GM19463 (cell line): ENCODE measurements around the gene BLID.

Source experiments
- ATAC-seq: cut with Tn5 transposase; IDR thresholded peaks from one replicate; pipeline ENCODE4 v1.9.1; 2021; ENCODE audit warnings: mild to moderate bottlenecking, moderate library complexity; ENCODE audit not compliant: unreplicated experiment

BLID gene, protein sequence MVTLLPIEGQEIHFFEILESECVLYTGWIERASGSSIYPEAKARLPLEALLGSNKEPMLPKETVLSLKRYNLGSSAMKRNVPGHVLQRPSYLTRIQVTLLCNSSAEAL

DNA sequence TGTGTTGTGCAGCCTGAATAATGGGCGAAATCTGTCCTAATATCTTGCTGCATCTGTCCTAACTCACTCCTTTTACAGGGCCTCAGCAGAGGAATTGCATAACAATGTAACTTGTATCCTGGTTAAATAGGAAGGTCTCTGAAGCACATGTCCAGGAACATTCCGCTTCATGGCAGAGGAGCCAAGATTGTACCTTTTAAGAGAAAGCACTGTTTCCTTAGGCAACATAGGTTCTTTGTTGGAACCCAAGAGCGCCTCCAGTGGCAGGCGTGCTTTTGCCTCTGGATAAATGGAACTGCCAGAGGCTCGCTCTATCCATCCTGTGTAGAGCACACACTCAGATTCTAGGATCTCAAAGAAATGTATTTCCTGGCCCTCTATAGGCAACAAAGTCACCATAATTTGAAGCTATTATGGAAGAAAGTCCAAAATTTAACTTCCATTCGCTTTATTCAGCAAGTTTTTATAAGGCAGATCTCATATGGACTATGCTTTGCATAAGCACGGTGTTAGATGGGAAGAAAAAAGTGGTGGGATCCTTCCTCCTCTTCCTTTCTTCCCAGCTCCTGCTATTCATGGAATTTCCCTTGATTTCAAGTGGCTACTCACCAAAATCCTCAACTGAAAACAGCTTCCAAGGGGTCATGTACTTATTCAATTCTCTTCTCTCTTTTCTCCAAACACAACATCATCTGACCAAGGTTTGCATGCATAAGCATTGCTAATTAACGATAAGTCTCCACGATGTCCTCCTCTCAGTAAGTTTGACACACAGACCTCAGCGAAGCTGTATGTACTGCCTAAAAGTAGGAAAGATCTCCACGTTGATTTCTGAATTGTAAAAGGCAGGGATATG is at the start of gene BLID:
BLID (minus strand) TSS at position 692 of the 856 bp plus-strand sequence; CDS start at position 399, 293 bp downstream.
- no peak for ATAC-seq

DNA sequence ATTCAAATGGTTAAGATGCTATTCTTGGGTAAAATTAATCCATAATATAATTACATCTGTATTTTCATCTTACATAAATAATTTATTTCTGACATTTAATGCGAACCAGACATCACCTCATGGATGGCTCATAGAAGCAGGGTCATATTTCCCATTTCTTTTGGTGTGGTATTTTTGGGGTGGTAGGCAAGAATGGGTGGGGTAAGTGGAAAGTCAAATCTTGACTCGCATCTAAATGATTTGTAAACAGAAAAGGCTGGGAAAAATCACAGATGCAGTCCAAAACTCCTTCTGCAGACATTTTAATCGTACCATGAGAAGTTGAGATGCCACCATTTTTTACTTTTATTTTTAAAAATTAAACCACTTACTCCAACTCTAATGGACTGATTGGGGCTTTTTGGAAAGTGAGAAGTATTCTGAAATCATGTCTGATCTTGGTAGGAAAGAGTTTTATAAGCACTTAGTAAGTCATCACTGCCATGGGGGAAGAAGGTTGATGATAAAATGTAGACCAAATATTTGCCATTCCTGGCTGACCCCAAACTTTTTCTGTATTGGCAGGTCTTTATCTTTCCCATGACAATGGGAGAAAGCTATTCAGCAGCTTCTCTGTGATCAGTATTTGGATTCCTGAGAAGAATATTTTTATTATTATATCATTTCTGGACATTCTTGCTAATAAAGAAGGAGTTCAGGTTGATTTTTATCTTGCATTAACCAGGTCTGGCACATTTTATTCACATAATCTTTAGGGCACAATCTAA is 47.2 kb upstream of the BLID start:
- ATAC-seq: no peak

DNA sequence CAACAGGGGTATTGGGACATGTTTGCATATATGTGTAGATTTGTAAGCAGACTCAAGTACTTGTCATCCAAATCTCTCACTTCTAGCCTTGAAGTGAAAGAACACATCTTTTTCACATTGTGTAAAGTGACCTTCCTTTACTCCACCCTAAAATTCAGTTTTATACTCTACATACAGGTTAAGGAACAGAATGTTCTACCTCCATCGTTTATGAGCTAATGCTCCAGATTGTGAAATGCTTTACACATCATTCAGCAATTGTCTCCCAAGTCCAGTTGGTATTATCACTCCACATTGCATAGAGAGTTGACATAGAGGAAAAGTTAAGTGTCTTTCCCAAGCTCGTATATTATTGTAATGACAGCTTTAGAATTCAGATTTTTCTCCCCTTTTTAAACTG is 46.1 kb upstream of the BLID start:
- ATAC-seq: no peak

DNA sequence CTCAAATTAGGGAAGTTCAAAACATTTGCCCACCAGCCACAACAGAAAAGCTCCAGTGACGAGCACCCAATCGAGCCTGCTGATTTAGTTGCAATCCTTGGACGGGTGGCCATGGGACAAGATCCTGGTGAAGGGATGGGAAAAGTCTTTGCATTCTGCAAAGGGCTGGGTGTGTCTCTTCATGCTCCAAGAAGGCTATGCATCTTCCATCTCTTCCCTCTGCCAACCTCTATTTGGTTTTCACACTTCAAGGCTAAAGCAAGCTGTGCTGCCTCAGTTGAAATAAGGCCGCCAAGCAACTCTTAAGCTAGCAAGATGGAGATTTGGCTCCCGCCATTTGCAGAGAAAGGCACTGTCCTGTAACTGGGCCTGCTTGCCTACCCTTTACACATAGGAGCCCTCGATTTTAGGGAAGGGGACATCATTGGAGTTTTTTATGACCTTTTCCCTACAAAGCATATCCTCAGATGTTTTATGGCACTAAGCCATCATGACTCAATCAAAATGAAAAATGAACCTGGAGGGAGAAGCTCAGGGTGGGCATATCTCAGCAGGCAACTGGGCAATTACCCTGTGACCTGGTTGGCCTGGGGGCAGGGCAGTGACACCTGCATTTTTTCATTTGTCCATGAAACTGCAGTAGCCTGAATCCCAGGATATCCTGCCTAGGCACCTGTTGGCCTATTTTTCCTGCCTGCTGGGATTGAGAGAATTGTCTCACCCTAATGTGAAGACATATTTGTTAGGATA is 45.0 kb upstream of the BLID start:
- no peak for ATAC-seq

DNA sequence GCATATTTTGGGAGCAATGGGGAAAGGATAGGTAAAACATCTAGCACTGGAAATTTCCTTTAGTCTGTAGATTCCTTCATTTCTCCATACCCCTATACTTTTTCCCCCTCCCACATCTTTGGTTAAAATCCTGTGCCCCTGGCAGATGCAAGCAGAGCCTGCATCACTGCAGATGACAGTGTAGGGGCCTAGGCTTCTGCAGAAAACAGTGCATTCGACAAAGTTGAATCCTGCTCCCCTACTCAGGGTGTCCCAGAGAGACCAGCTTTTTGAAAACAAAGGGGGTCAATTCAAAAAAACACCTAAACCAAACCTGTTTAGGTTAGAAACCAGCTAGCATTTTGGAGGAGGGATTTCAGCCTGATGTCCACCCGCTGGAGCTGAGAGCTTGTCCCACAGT is 43.8 kb upstream of the BLID start:
- no peak for ATAC-seq

- no peak for ATAC-seq
These were observed 43.2 kb upstream of the BLID start for GRCh38 chr11:122159173-122159721.

DNA sequence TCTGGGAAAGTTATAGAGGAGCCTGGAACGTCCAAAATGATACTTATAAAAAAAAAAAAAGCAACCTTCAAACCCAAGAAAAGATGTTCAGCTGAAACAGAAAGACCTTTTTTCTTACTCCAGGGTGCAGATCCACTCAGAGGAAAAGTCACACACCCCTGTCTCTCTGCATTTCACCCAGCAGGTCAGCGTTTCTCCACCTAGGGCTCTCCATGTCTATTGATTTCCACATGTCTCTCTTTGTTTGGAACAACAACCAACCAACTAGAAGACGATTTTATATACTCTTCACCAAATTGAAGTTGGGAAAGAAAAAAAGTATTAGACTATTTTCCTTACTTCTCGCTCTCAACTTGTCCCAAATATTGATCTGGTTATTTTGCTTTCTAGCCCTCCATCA is 42.2 kb upstream of the BLID start:
- no peak for ATAC-seq

- no peak for ATAC-seq
These were observed 41.7 kb upstream of the BLID start for GRCh38 chr11:122157653-122158161.

DNA sequence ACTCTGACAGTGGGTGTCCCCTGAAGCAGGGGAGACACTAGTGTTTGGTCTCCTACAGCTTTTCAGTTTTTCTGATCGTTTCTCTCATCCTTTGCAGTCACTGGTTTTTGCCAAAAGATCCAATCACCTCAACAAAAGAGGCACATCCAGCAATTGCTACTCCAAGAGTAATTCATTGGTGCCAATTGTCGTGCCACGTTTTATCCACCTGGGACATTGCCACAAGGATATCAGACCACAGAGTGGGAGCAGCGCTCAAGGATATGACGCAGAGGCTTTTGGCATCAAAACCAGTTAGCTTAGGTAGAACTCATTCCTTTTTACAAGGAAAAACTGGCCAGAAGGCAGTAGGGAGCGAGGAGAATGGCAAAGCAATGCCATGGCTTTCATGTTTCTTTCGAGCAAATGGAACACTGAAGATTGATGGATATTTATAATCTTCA is 40.9 kb upstream of the BLID start:
- ATAC-seq: no peak

- no peak for ATAC-seq
These were observed 39.9 kb upstream of the BLID start for GRCh38 chr11:122155765-122156527.

DNA sequence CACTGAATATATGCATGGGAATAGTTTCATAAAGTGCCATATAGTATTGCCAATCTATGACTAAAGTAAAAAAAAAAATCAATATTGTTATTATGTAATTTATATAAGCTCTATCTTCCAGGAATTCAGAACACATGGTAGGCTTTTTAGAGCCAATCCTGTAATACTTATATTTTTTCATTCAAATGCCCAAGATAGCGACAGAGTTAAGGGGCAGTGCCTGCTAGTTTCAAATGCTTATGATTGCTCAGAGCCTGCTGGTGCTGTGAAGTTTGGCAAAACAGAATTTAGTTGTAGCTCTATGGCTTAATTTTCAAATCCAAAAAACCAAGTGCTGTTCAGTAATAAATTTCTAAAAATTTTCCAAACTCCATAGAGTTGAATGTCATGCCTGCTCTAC is 39.0 kb upstream of the BLID start:
- no peak for ATAC-seq

- no peak for ATAC-seq
These were observed 38.2 kb upstream of the BLID start for GRCh38 chr11:122154227-122154626.

DNA sequence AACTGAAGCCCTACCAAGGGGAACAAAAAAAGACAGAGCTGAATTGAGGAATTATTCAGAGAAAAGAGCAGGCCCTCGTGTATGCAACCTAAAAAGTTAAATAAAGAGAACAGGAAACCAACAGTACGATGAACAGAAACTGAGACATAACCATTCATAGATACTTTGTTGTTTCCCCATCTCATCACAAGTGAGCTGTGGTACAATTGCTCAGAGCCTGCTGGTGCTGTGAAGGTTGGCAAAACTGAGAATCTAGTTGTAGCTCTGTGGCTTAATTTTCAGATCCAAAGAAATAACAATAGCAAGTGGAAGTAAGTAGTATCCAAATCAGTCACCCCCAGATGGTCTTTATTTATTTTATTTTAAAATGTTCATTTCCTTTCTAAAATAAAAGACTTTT is 37.7 kb upstream of the BLID start:
- ATAC-seq: no peak

GRCh38 chr11:122150216-122151124 is 34.5 kb upstream of the BLID start:
- no peak for ATAC-seq

GRCh38 chr11:122149202-122149601 is 33.2 kb upstream of the BLID start:
- ATAC-seq: no peak

DNA sequence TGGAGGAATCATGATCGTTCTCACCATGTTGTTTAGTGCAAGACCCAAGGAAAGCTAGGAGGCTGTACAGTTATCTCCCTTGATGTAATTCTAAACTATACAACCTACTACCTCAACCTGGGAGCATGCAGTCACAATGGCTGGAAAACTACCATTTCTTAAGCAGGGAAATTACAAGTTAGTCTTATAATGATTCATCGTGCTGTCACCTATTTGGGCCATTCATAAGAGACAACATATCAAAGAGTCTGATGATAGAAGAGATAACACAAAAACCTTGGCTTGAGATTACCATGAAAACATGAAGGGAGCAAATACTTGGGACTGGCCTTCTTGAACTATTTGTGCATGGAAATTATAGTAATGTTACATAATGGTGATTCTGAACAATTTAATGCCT is 30.5 kb upstream of the BLID start:
- ATAC-seq: no peak

DNA sequence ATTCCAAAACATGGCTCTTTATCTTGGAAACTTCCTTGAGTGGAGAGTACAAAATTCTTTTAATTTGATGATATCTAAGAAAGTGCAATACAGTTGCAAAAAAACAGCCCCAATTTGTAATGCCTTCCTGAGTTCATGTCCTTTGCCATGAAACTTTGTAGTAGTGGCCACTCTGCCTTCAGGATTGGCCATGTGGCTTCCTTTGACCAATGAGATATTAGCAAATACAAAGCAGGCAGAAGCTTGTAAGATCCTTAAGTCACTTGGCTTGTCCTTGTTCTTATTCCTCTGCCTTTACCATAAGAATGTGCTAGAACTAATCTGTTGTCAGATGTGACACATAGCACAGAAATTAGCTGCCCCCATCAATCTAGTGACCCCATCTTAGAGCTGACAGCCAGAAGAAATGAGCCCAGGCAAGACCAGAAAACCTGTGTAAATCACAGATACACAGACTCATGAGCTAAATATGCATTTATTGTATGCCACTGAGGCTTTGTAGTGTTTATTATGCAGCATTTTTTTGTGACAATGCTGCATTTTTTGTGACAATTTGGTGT is 29.8 kb upstream of the BLID start:
- no peak for ATAC-seq

DNA sequence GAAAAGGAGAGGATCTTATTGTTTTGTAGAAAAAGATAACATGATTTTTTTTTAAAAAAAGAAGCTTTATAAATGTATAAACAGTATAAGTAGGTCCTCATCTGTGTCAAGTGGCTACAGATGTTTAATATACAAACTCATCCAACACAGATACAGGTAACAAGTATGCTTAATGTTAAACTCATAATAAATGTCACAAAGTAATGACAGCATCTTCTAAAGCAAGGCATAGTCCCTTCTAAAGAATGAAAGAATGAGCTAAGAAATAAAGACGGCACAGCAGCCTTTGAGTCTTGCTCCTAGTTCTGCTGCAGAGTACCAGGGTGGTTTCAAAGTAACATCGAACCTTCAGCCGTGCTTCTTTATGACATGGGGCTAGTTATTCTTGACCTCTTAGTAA is 28.7 kb upstream of the BLID start:
- no peak for ATAC-seq

- ATAC-seq: no peak
These were observed 25.7 kb upstream of the BLID start for GRCh38 chr11:122141725-122142124.
